WTC11 (cell line): ENCODE results near the gene ELOVL6. TPM values are rescaled to one million over a fixed set of nuclear protein-coding genes. Genes with fewer than 3 reads are reported as not detected.

Experiments
- ATAC-seq: fragments of 200-7000 bp; cut with Tn5 transposase; 2 replicates; pipeline ENCODE4 v1.10.0; 2021; ENCODE audit warnings: mild to moderate bottlenecking, moderate library complexity
- CTCF ChIA-PET: fragments of 300-600 bp; sonication (Branson Sonifier 250); formaldehyde crosslinking; loops from one replicate; lab custom pipeline; 2021; ENCODE audit warnings: antibody characterized with exemption; lab: Charles Lee
- POLR2A ChIA-PET: fragments of 350-600 bp; sonication (Branson Sonifier 250); formaldehyde crosslinking; loops from one replicate; lab custom pipeline; 2021; ENCODE audit warnings: antibody characterized with exemption; lab: Charles Lee
- DNase-seq: peaks from one replicate; pipeline ENCODE4 v3.0.0; 2021; ENCODE audit warnings: low spot score
- H3K27ac Mint-ChIP-seq: 2 replicates; pipeline ENCODE4 v1.8.0; 2021; ENCODE audit warnings: mixed read lengths
- H3K27me3 Mint-ChIP-seq: 2 replicates; pipeline ENCODE4 v1.8.0; 2021; ENCODE audit warnings: low read depth, mild to moderate bottlenecking, moderate library complexity, mixed read lengths
- H3K36me3 Mint-ChIP-seq: 2 replicates; pipeline ENCODE4 v1.8.0; 2021; ENCODE audit warnings: mixed read lengths
- H3K4me1 Mint-ChIP-seq: 2 replicates; pipeline ENCODE4 v1.8.0; 2022; ENCODE audit warnings: mixed read lengths
- H3K4me3 Mint-ChIP-seq: 2 replicates; pipeline ENCODE4 v1.8.0; 2021; ENCODE audit warnings: mild to moderate bottlenecking, moderate library complexity, mixed read lengths
- H3K9me3 Mint-ChIP-seq: 2 replicates; pipeline ENCODE4 v1.8.0; 2021; ENCODE audit warnings: mixed read lengths
- E2F1 ChIP-seq: sonication (generic); formaldehyde crosslinking; IDR thresholded peaks from 2 replicates; pipeline ENCODE4 v1.8.0; 2022; ENCODE audit warnings: mild to moderate bottlenecking, missing genetic modification reagents
- ELF4 ChIP-seq: sonication (generic); formaldehyde crosslinking; IDR thresholded peaks from 2 replicates; pipeline ENCODE4 v1.8.1; 2022; ENCODE audit warnings: low read depth, mild to moderate bottlenecking, moderate library complexity, missing genetic modification reagents
- FOXK1 ChIP-seq: sonication (generic); formaldehyde crosslinking; IDR thresholded peaks from 2 replicates; pipeline ENCODE4 v1.8.0; 2022; ENCODE audit warnings: mild to moderate bottlenecking, moderate library complexity, missing genetic modification reagents
- FOXP1 ChIP-seq: sonication (generic); formaldehyde crosslinking; IDR thresholded peaks from 2 replicates; pipeline ENCODE4 v1.8.0; 2022; ENCODE audit warnings: missing genetic modification reagents, mild to moderate bottlenecking, moderate library complexity, borderline replicate concordance
- HMGA2 ChIP-seq: fragments of 250-450 bp; sonication (Bioruptor Pico); IDR thresholded peaks from 2 replicates; pipeline ENCODE4 v1.4.0; 2021; ENCODE audit warnings: mild to moderate bottlenecking, moderate library complexity
- HMGXB4 ChIP-seq: sonication (generic); formaldehyde crosslinking; IDR thresholded peaks from 2 replicates; pipeline ENCODE4 v1.8.1; 2023; ENCODE audit warnings: mild to moderate bottlenecking, moderate library complexity, missing genetic modification reagents
- JUN ChIP-seq: sonication (generic); formaldehyde crosslinking; IDR thresholded peaks from 2 replicates; pipeline ENCODE4 v1.8.0; 2023; ENCODE audit warnings: mild to moderate bottlenecking, missing genetic modification reagents
- MXD4 ChIP-seq: fragments of 250-450 bp; sonication (Bioruptor Pico); IDR thresholded peaks from 2 replicates; pipeline ENCODE4 v1.8.0; 2021; ENCODE audit warnings: mild to moderate bottlenecking, moderate library complexity, borderline replicate concordance
- PREB ChIP-seq: sonication (generic); formaldehyde crosslinking; IDR thresholded peaks from 2 replicates; pipeline ENCODE4 v1.8.1; 2022; ENCODE audit warnings: mild to moderate bottlenecking, missing genetic modification reagents, moderate library complexity, borderline replicate concordance
- PRRX2 ChIP-seq: fragments of 250-450 bp; sonication (Bioruptor Pico); IDR thresholded peaks from 2 replicates; pipeline ENCODE4 v1.8.0; 2021; ENCODE audit warnings: mild to moderate bottlenecking
- RELA ChIP-seq: sonication (generic); formaldehyde crosslinking; IDR thresholded peaks from 2 replicates; pipeline ENCODE4 v1.8.1; 2022; ENCODE audit warnings: missing genetic modification reagents, mild to moderate bottlenecking, borderline replicate concordance
- TEAD1 ChIP-seq: sonication (generic); formaldehyde crosslinking; IDR thresholded peaks from 2 replicates; pipeline ENCODE4 v1.8.0; 2022; ENCODE audit warnings: mild to moderate bottlenecking, missing genetic modification reagents
- ZNF425 ChIP-seq: fragments of 250-450 bp; sonication (Bioruptor Pico); conservative IDR thresholded peaks from 2 replicates; pipeline ENCODE4 v1.9.0; 2021; ENCODE audit warnings: mild to moderate bottlenecking
- total RNA-seq: library from RNA; stranded (reverse); gene quantifications from 3 replicates; pipeline ENCODE4 v1.2.3, GENCODE V29; 2021
- TF ChIP-seq, protein P1 (sequence below): sonication (generic); formaldehyde crosslinking; IDR thresholded peaks from 2 replicates; pipeline ENCODE4 v1.8.0; 2023; ENCODE audit warnings: mild to moderate bottlenecking, missing genetic modification reagents
- TF ChIP-seq, protein P2 (sequence below): sonication (generic); formaldehyde crosslinking; IDR thresholded peaks from 2 replicates; pipeline ENCODE4 v1.8.0; 2022; ENCODE audit warnings: missing genetic modification reagents
- TF ChIP-seq, protein P3 (sequence below): sonication (generic); formaldehyde crosslinking; IDR thresholded peaks from 2 replicates; pipeline ENCODE4 v1.8.1; 2023; ENCODE audit warnings: mild to moderate bottlenecking, missing genetic modification reagents, borderline replicate concordance

The ELOVL6 gene
- total RNA-seq, 1 experiment from 2014 or later = 87.4 TPM

DNA sequence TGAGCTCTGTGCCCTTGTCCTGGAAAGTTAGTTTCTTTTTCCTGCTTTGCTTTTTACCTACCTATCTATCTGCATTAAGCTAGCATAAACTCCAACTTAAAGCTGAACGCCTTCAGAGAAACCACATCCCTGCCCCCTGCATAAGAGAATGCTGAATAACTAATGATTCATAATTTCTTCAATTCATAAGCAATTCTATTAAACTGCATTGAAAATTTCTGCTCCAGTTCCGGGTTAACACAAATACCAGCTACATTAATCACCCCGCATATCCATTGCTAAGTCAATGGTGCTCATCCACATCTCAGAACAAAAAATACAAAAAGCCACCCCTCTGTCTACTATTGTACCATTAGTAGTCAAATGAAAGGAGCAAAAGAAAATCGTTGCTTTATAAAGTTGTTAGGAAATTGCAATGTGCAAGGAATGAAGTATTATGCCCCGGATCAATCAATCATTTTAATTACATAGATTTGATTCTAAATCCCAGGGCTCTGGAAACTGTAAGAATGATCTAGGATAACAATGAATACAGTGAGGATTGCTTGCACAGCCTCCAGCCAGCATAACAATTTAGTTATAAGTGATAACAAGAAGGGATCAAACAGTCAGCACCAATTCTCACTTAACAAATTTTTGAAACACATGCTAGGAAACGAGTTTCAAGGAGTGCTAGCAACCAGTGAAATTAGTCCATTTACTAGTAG, 106.8 kb downstream of the ELOVL6 start:
- Mint-ChIP-seq H3K4me1 (peaks cover 38% of the 10 kb centered on the region), H3K27me3 (no peaks in the 10 kb centered on the region), H3K4me3 (no peak overlapping the region), H3K36me3 (no peaks in the 10 kb centered on the region; the same call in 1 of the 2 replicates), H3K9me3 (no peaks in the 10 kb centered on the region), H3K27ac (peak overlapping the region; percentile 9; the same call in 1 of the 2 replicates)
- no peak for ATAC-seq
- no peak for DNase-seq
- CTCF ChIA-PET = no interaction called here
- TF ChIP-seq FOXK1 (CRISPR knock-in tag) (no peak), ZNF425 (no peak), FOXP1 (CRISPR knock-in tag) (no peak), MXD4 (CRISPR knock-in tag) (no peak), HMGA2 (CRISPR knock-in tag) (no peak)
- TF ChIP-seq, protein P1, sequence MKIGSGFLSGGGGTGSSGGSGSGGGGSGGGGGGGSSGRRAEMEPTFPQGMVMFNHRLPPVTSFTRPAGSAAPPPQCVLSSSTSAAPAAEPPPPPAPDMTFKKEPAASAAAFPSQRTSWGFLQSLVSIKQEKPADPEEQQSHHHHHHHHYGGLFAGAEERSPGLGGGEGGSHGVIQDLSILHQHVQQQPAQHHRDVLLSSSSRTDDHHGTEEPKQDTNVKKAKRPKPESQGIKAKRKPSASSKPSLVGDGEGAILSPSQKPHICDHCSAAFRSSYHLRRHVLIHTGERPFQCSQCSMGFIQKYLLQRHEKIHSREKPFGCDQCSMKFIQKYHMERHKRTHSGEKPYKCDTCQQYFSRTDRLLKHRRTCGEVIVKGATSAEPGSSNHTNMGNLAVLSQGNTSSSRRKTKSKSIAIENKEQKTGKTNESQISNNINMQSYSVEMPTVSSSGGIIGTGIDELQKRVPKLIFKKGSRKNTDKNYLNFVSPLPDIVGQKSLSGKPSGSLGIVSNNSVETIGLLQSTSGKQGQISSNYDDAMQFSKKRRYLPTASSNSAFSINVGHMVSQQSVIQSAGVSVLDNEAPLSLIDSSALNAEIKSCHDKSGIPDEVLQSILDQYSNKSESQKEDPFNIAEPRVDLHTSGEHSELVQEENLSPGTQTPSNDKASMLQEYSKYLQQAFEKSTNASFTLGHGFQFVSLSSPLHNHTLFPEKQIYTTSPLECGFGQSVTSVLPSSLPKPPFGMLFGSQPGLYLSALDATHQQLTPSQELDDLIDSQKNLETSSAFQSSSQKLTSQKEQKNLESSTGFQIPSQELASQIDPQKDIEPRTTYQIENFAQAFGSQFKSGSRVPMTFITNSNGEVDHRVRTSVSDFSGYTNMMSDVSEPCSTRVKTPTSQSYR = no peak
- TF ChIP-seq, protein P2, sequence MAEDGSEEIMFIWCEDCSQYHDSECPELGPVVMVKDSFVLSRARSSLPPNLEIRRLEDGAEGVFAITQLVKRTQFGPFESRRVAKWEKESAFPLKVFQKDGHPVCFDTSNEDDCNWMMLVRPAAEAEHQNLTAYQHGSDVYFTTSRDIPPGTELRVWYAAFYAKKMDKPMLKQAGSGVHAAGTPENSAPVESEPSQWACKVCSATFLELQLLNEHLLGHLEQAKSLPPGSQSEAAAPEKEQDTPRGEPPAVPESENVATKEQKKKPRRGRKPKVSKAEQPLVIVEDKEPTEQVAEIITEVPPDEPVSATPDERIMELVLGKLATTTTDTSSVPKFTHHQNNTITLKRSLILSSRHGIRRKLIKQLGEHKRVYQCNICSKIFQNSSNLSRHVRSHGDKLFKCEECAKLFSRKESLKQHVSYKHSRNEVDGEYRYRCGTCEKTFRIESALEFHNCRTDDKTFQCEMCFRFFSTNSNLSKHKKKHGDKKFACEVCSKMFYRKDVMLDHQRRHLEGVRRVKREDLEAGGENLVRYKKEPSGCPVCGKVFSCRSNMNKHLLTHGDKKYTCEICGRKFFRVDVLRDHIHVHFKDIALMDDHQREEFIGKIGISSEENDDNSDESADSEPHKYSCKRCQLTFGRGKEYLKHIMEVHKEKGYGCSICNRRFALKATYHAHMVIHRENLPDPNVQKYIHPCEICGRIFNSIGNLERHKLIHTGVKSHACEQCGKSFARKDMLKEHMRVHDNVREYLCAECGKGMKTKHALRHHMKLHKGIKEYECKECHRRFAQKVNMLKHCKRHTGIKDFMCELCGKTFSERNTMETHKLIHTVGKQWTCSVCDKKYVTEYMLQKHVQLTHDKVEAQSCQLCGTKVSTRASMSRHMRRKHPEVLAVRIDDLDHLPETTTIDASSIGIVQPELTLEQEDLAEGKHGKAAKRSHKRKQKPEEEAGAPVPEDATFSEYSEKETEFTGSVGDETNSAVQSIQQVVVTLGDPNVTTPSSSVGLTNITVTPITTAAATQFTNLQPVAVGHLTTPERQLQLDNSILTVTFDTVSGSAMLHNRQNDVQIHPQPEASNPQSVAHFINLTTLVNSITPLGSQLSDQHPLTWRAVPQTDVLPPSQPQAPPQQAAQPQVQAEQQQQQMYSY (CRISPR knock-in tag) = no peak
- POLR2A ChIA-PET = interaction anchor here (0.5 kb wide), 1 partner anchor 506 kb away, joined by 8 read pairs; no protein-coding TSS in a partner anchor

DNA sequence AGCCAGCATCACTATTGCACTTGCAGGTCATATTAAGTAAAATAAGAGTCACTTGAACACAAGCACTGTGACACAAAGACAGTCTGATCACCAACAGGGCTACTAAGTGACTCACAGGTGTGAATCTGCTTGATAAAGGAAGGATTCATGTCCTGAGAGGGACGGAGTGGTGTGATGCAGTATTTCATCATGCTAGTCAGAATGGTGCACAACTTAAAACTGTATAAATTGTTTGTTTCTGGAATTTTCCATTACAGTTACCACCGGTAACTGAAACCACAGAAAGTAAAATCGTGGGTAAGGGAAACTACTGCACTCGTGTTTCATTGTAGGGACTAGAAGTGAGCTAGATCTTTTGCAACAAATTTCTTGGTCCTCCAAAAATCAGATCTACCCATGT, 109.7 kb downstream of the ELOVL6 start:
- ATAC-seq (peak; percentile 49; the same call in 1 of the 2 replicates), DNase-seq (no peak)
- Mint-ChIP-seq H3K9me3 (peaks cover 8% of the 10 kb centered on the region), H3K27me3 (no peaks in the 10 kb centered on the region), H3K27ac (peak overlapping the region; percentile 75), H3K36me3 (peaks cover 16% of the 10 kb centered on the region), H3K4me3 (no peak overlapping the region), H3K4me1 (peaks cover 35% of the 10 kb centered on the region)
- CTCF ChIA-PET = interaction anchor here (0.5 to 1.0 kb wide), 3 partner anchors 17 to 807 kb away, joined by 3 to 4 read pairs (median 3); no protein-coding TSS in a partner anchor
- POLR2A ChIA-PET = no interaction called here
- TF ChIP-seq RELA (no peak), E2F1 (no peak), PRRX2 (CRISPR knock-in tag) (no peak), ELF4 (no peak), HMGA2 (CRISPR knock-in tag) (no peak), TEAD1 (CRISPR knock-in tag) (no peak), JUN (CRISPR knock-in tag) (no peak), HMGXB4 (CRISPR knock-in tag) (no peak), PREB (no peak)
- TF ChIP-seq, protein P3, sequence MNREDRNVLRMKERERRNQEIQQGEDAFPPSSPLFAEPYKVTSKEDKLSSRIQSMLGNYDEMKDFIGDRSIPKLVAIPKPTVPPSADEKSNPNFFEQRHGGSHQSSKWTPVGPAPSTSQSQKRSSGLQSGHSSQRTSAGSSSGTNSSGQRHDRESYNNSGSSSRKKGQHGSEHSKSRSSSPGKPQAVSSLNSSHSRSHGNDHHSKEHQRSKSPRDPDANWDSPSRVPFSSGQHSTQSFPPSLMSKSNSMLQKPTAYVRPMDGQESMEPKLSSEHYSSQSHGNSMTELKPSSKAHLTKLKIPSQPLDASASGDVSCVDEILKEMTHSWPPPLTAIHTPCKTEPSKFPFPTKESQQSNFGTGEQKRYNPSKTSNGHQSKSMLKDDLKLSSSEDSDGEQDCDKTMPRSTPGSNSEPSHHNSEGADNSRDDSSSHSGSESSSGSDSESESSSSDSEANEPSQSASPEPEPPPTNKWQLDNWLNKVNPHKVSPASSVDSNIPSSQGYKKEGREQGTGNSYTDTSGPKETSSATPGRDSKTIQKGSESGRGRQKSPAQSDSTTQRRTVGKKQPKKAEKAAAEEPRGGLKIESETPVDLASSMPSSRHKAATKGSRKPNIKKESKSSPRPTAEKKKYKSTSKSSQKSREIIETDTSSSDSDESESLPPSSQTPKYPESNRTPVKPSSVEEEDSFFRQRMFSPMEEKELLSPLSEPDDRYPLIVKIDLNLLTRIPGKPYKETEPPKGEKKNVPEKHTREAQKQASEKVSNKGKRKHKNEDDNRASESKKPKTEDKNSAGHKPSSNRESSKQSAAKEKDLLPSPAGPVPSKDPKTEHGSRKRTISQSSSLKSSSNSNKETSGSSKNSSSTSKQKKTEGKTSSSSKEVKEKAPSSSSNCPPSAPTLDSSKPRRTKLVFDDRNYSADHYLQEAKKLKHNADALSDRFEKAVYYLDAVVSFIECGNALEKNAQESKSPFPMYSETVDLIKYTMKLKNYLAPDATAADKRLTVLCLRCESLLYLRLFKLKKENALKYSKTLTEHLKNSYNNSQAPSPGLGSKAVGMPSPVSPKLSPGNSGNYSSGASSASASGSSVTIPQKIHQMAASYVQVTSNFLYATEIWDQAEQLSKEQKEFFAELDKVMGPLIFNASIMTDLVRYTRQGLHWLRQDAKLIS (CRISPR knock-in tag) = no peak
